ENCODE data around the gene EP300. TPM values are rescaled to one million over a fixed set of nuclear protein-coding genes. Genes with fewer than 3 reads are reported as not detected.

EP300 gene
- polyA plus RNA-seq, 1 experiment: 13.0 TPM

DNA sequence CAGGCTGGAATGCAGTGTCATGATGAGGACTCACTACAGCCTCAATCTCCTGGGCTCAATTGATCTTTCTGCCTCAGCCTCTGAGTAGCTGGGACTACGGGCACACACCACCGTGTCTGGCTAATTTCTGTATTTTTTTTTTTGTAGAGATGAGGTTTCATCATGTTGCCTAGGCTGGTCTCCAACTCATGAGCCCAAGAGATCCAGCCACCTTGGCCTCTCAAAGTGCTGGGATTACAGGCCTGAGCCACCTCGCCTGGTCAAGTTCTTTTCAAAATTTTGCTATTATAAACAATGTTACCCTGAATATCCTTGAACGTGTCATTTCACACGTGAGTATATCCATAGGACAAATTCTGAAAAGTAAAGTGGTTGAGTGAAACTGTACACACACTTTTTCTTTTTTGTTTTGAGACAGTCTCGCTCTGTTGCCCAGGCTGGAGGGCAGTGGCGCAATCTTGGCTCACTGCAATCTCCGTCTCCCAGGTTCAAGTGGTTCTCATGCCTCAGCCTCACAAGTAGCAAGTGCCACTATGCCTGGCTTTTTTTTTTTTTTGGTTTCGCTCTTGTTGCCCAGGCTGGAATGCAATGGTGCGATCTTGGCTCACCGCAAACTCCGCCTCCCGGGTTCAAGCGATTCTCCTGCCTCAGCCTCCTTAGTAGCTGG lies 21.6 kb upstream of the EP300 start:
- DNase-seq (ENCODE audit: low read depth): no peak
- Histone ChIP-seq H3K4me3 (ENCODE audit: low read depth, low read length) (no peak overlapping the region), H3K27me3 (ENCODE audit: control insufficient read depth, insufficient read depth, low read length) (peaks cover 2% of the 10 kb centered on the region; the same call in 1 of the 2 replicates), H3K36me3 (ENCODE audit: control insufficient read depth, insufficient read depth, low read length) (no peaks in the 10 kb centered on the region)
- ChIA-PET CTCF (no interaction called here), POLR2A (no interaction called here)
- TF ChIP-seq, protein P1, sequence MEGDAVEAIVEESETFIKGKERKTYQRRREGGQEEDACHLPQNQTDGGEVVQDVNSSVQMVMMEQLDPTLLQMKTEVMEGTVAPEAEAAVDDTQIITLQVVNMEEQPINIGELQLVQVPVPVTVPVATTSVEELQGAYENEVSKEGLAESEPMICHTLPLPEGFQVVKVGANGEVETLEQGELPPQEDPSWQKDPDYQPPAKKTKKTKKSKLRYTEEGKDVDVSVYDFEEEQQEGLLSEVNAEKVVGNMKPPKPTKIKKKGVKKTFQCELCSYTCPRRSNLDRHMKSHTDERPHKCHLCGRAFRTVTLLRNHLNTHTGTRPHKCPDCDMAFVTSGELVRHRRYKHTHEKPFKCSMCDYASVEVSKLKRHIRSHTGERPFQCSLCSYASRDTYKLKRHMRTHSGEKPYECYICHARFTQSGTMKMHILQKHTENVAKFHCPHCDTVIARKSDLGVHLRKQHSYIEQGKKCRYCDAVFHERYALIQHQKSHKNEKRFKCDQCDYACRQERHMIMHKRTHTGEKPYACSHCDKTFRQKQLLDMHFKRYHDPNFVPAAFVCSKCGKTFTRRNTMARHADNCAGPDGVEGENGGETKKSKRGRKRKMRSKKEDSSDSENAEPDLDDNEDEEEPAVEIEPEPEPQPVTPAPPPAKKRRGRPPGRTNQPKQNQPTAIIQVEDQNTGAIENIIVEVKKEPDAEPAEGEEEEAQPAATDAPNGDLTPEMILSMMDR (IDR thresholded peaks at IDR 0.05; ENCODE audit: insufficient read depth, low read depth, low read length): no peak

DNA sequence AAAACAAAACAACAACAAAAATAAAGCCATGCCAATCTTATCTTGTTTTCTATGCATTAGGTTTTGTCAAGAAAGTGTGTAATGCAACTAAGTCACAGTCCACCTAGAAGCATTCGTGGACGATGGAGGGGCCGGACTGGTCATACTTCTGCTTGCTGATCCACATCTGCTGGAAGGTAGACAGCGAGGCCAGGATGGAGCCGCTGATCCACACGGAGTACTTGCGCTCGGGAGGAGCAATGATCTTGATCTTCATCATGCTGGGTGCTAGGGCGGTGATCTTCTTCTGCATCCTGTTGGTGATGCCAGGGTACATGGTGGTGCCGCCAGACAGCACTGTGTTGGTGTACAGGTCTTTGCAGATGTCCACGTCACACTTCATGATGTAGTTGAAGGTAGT lies 18.3 kb upstream of the EP300 start:
- Histone ChIP-seq H3K36me3 (ENCODE audit: control insufficient read depth, insufficient read depth, low read length) (no peaks in the 10 kb centered on the region), H3K4me3 (ENCODE audit: low read depth, low read length) (no peak overlapping the region), H3K27me3 (ENCODE audit: control insufficient read depth, insufficient read depth, low read length) (peaks cover 6% of the 10 kb centered on the region)
- TF ChIP-seq, protein P1 (IDR thresholded peaks at IDR 0.05; ENCODE audit: insufficient read depth, low read depth, low read length): no peak
- ChIA-PET POLR2A (no interaction called here), CTCF (no interaction called here)
- no peak for DNase-seq (ENCODE audit: low read depth)

- Histone ChIP-seq H3K4me3 (ENCODE audit: low read depth, low read length) (no peak overlapping the region), H3K27me3 (ENCODE audit: control insufficient read depth, insufficient read depth, low read length) (peaks cover 6% of the 10 kb centered on the region), H3K36me3 (ENCODE audit: control insufficient read depth, insufficient read depth, low read length) (no peaks in the 10 kb centered on the region)
- POLR2A ChIA-PET: no interaction called here
- TF ChIP-seq, protein P1 (IDR thresholded peaks at IDR 0.05; ENCODE audit: insufficient read depth, low read depth, low read length): no peak
- no peak for DNase-seq (ENCODE audit: low read depth)
- CTCF ChIA-PET: no interaction called here
Measured at GRCh38 chr22:41074466-41074865, 17.9 kb upstream of the EP300 start.

DNA sequence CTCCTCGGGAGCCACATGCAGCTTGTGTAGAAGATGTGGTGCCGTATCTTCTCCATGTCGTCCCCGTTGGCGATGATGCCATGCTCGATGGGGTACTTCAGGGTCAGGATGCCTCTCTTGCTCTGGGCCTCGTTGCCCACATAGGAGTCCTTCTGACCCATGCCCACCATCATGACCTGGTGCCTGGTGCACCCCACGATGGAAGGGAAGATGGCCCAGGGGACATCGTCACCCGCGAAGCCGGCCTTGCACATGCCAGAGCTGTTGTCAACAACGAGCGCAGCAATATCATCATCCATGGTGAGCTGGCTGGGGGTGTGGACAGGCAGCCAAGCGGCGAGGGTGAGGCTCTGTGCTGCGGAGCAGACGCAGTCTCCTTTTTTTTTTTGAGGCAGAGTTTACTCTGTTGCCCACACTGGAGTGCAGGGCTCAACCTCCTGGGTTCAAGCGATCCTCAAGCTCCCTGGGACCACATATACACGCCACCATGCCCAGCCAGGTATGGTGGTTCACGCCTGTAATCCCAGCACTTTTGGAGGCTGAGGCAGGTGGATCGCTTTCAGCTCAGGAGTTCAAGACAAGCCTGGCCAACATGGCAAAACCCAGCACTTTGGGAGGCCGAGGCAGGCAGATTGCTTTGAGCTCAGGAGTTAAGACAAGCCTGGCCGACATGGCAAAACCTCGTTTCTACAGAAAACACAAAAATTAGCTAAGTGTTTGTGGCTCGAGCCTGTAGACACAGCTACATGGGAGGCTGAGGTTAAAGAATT lies 17.3 kb upstream of the EP300 start:
- TF ChIP-seq, protein P1 (IDR thresholded peaks at IDR 0.05; ENCODE audit: insufficient read depth, low read depth, low read length): no peak
- POLR2A ChIA-PET: interaction anchor here (0.6 kb wide), 1 partner anchor 152 kb away, joined by 3 read pairs; no protein-coding TSS in a partner anchor
- CTCF ChIA-PET: no interaction called here
- Histone ChIP-seq H3K4me3 (ENCODE audit: low read depth, low read length) (no peak overlapping the region), H3K36me3 (ENCODE audit: control insufficient read depth, insufficient read depth, low read length) (no peaks in the 10 kb centered on the region), H3K27me3 (ENCODE audit: control insufficient read depth, insufficient read depth, low read length) (peaks cover 6% of the 10 kb centered on the region)
- no peak for DNase-seq (ENCODE audit: low read depth)

- no peak for DNase-seq (ENCODE audit: low read depth)
- ChIA-PET CTCF (no interaction called here), POLR2A (interaction anchor here (0.6 kb wide), 1 partner anchor 153 kb away, joined by 3 read pairs; no protein-coding TSS in a partner anchor)
- TF ChIP-seq, protein P1 (IDR thresholded peaks at IDR 0.05; ENCODE audit: insufficient read depth, low read depth, low read length): no peak
- H3K36me3 ChIP-seq (ENCODE audit: control insufficient read depth, insufficient read depth, low read length): no peaks in the 10 kb centered on the region
- peaks cover 7% of the 10 kb centered on the region for H3K27me3 ChIP-seq (ENCODE audit: control insufficient read depth, insufficient read depth, low read length)
- H3K4me3 ChIP-seq (ENCODE audit: low read depth, low read length): no peak overlapping the region
Measured at GRCh38 chr22:41075946-41076345, 16.4 kb upstream of the EP300 start.
